Neural progenitor cell (in vitro differentiated cells): ENCODE measurements around the gene DCST1. TPM values are rescaled to one million over a fixed set of nuclear protein-coding genes. Genes with fewer than 3 reads are reported as not detected.

Experiments
- DNase-seq: peaks from one replicate; pipeline ENCODE4 v3.0.0-alpha.2; 2016; ENCODE audit warnings: low spot score
- H2AFZ ChIP-seq: fragments of 200-600 bp; sonication (generic); replicated peaks from 2 replicates; pipeline ENCODE4 v1.6.1; 2016; ENCODE audit warnings: antibody characterized with exemption
- H3F3A ChIP-seq: fragments of 200-600 bp; sonication (generic); 2 replicates; pipeline ENCODE4 v1.6.1; 2016; ENCODE audit warnings: antibody characterized with exemption, low read depth
- H3K27ac ChIP-seq: fragments of 200-600 bp; sonication (generic); 2 replicates; pipeline ENCODE4 v1.5.1; 2016; ENCODE audit warnings: mild to moderate bottlenecking
- H3K27me3 ChIP-seq: fragments of 200-600 bp; sonication (generic); 2 replicates; pipeline ENCODE4 v1.6.1; 2016; ENCODE audit warnings: mild to moderate bottlenecking, moderate library complexity
- H3K36me3 ChIP-seq: fragments of 200-600 bp; sonication (generic); 2 replicates; pipeline ENCODE4 v1.5.1; 2016
- H3K4me1 ChIP-seq: fragments of 200-600 bp; sonication (generic); 2 replicates; pipeline ENCODE4 v1.6.1; 2016; ENCODE audit warnings: mixed run types
- H3K4me2 ChIP-seq: fragments of 200-600 bp; sonication (generic); 2 replicates; pipeline ENCODE4 v1.6.1; 2016
- H3K4me3 ChIP-seq: fragments of 200-600 bp; sonication (generic); 2 replicates; pipeline ENCODE4 v1.5.1; 2016
- H3K79me2 ChIP-seq: fragments of 200-600 bp; sonication (generic); 2 replicates; pipeline ENCODE4 v1.6.1; 2016; ENCODE audit warnings: low read depth
- H3K9ac ChIP-seq: fragments of 200-600 bp; sonication (generic); 2 replicates; pipeline ENCODE4 v1.6.1; 2016
- H3K9me3 ChIP-seq: fragments of 200-600 bp; sonication (generic); 2 replicates; pipeline ENCODE4 v1.5.1; 2016; ENCODE audit warnings: low read depth
- H4K20me1 ChIP-seq: fragments of 200-600 bp; sonication (generic); 2 replicates; pipeline ENCODE4 v1.6.1; 2016; ENCODE audit warnings: low read depth
- H3K27ac Mint-ChIP-seq: 3 replicates; pipeline ENCODE4 v1.8.0; 2021; ENCODE audit warnings: mixed read lengths
- H3K27me3 Mint-ChIP-seq: 2 replicates; pipeline ENCODE4 v1.8.0; 2022; ENCODE audit warnings: low read depth, mild to moderate bottlenecking, inconsistent platforms, moderate library complexity, mixed read lengths; ENCODE audit not compliant: insufficient read depth
- H3K36me3 Mint-ChIP-seq: 3 replicates; pipeline ENCODE4 v1.8.0; 2021; ENCODE audit warnings: mixed read lengths
- H3K4me1 Mint-ChIP-seq: 3 replicates; pipeline ENCODE4 v1.8.0; 2021; ENCODE audit warnings: mixed read lengths
- H3K4me3 Mint-ChIP-seq: 3 replicates; pipeline ENCODE4 v1.8.0; 2021; ENCODE audit warnings: mild to moderate bottlenecking, moderate library complexity, mixed read lengths
- H3K9me3 Mint-ChIP-seq: 3 replicates; pipeline ENCODE4 v1.8.0; 2020; ENCODE audit warnings: mixed read lengths
- CTCF ChIP-seq: fragments of 200-600 bp; sonication (generic); IDR thresholded peaks from 2 replicates; pipeline ENCODE4 v1.5.1; 2017; ENCODE audit warnings: antibody characterized with exemption, mild to moderate bottlenecking
- EZH2 ChIP-seq: fragments of 200-600 bp; sonication (generic); IDR thresholded peaks from 2 replicates; pipeline ENCODE4 v1.6.1; 2017; ENCODE audit warnings: antibody characterized with exemption, mild to moderate bottlenecking, moderate library complexity
- EZH2phosphoT487 ChIP-seq: fragments of 200-600 bp; sonication (generic); IDR thresholded peaks from 2 replicates; pipeline ENCODE4 v1.6.1; 2017; ENCODE audit warnings: antibody characterized with exemption
- total RNA-seq: library from RNA; depleted of rRNA; stranded (reverse); fragments of >200 nt; gene quantifications from 2 replicates; pipeline ENCODE4 v1.2.3, GENCODE V29; 2015; ENCODE audit warnings: low replicate concordance

DCST1 gene
- total RNA-seq, 1 donor from 2014 or later, result not detected

- Mint-ChIP-seq H3K36me3 (no peaks in the 10 kb centered on the region), H3K27ac (no peak overlapping the region), H3K9me3 (no peaks in the 10 kb centered on the region), H3K4me1 (peaks cover 20% of the 10 kb centered on the region), H3K27me3 (peaks cover 2% of the 10 kb centered on the region), H3K4me3 (no peak overlapping the region)
- Histone ChIP-seq H3K4me3 (no peak overlapping the region), H3K9me3 (no peaks in the 10 kb centered on the region), H3K9ac (no peak overlapping the region), H3K36me3 (no peaks in the 10 kb centered on the region), H3K27ac (no peak overlapping the region), H3K27me3 (no peaks in the 10 kb centered on the region), H3K4me2 (no peak overlapping the region), H4K20me1 (no peaks in the 10 kb centered on the region), H2AFZ (no peak overlapping the region), H3K79me2 (peaks cover 32% of the 10 kb centered on the region), H3F3A (peaks cover 19% of the 10 kb centered on the region), H3K4me1 (peaks cover 36% of the 10 kb centered on the region)
- TF ChIP-seq EZH2, result no peak
- TF ChIP-seq EZH2phosphoT487, result no peak
- TF ChIP-seq CTCF, result no peak
- DNase-seq, result no peak
These were observed 23.9 kb upstream of the DCST1 start for GRCh38 chr1:155009742-155010141.

GRCh38 chr1:155010211-155010918, 23.3 kb upstream of the DCST1 start:
- H3K9ac ChIP-seq, result no peak overlapping the region
- no peak for DNase-seq
- TF ChIP-seq CTCF (no peak), EZH2phosphoT487 (no peak), EZH2 (no peak)
- H3K4me1 Mint-ChIP-seq, result peaks cover 20% of the 10 kb centered on the region
- no peaks in the 10 kb centered on the region for H3K9me3 ChIP-seq
- H4K20me1 ChIP-seq, result no peaks in the 10 kb centered on the region
- peaks cover 36% of the 10 kb centered on the region for H3K4me1 ChIP-seq
- no peaks in the 10 kb centered on the region for H3K36me3 ChIP-seq
- H3K27me3 Mint-ChIP-seq, result peaks cover 2% of the 10 kb centered on the region
- no peak overlapping the region for H3K27ac Mint-ChIP-seq
- H3K9me3 Mint-ChIP-seq, result no peaks in the 10 kb centered on the region
- H3K4me3 ChIP-seq, result no peak overlapping the region
- H3K79me2 ChIP-seq, result peaks cover 26% of the 10 kb centered on the region
- H3K27me3 ChIP-seq, result no peaks in the 10 kb centered on the region
- peak overlapping the region; percentile 61 for H3K4me2 ChIP-seq
- H3K27ac ChIP-seq, result peak overlapping the region; percentile 74
- no peak overlapping the region for H3K4me3 Mint-ChIP-seq
- H3K36me3 Mint-ChIP-seq, result no peaks in the 10 kb centered on the region
- peaks cover 19% of the 10 kb centered on the region for H3F3A ChIP-seq
- H2AFZ ChIP-seq, result no peak overlapping the region

GRCh38 chr1:155011004-155011416, 22.6 kb upstream of the DCST1 start:
- H3K27me3 ChIP-seq, result no peaks in the 10 kb centered on the region
- Mint-ChIP-seq H3K4me1 (peaks cover 20% of the 10 kb centered on the region), H3K36me3 (peaks cover 2% of the 10 kb centered on the region), H3K9me3 (no peaks in the 10 kb centered on the region), H3K4me3 (no peak overlapping the region), H3K27me3 (peaks cover 2% of the 10 kb centered on the region), H3K27ac (peak overlapping the region; percentile 69)
- no peaks in the 10 kb centered on the region for H3K36me3 ChIP-seq
- no peaks in the 10 kb centered on the region for H3K9me3 ChIP-seq
- no peak overlapping the region for H2AFZ ChIP-seq
- TF ChIP-seq EZH2phosphoT487, result no peak
- no peak for TF ChIP-seq CTCF
- no peak for TF ChIP-seq EZH2
- no peak overlapping the region for H3K4me3 ChIP-seq
- peaks cover 26% of the 10 kb centered on the region for H3K79me2 ChIP-seq
- H4K20me1 ChIP-seq, result no peaks in the 10 kb centered on the region
- H3K4me2 ChIP-seq, result peak overlapping the region; percentile 61
- no peak overlapping the region for H3K9ac ChIP-seq
- peaks cover 19% of the 10 kb centered on the region for H3F3A ChIP-seq
- H3K27ac ChIP-seq, result peak overlapping the region; percentile 74
- DNase-seq, result peak; percentile 50
- peaks cover 36% of the 10 kb centered on the region for H3K4me1 ChIP-seq
